K562 (cell line): ENCODE results near the gene VDAC1. TPM values are rescaled to one million over a fixed set of nuclear protein-coding genes. Genes with fewer than 3 reads are reported as not detected.

ENCODE experiments used
- ATAC-seq: fragments of 200-7000 bp; cut with Tn5 transposase; 3 replicates; pipeline ENCODE4 v1.9.1; 2020; ENCODE audit warnings: moderate library complexity
- BruUV-seq: library from RNA; stranded (reverse); fragments of 400-500 nt; replicated peaks from 2 replicates; lab custom pipeline; 2021; lab: Mats Ljungman, UMichigan
- CTCF ChIA-PET: fragments of 300-600 bp; formaldehyde crosslinking; extraction: SDS; loops from one replicate; lab custom pipeline; 2021; ENCODE audit warnings: low intra/inter-chr PET ratio; lab: Yijun Ruan, JAX
- POLR2A ChIA-PET: fragments of 300-600, 350-650 bp; sonication (Branson Sonifier 250); formaldehyde crosslinking; extraction: SDS; loops from one replicate; lab custom pipeline; 2021; ENCODE audit warnings: antibody characterized with exemption, inconsistent platforms; lab: Yijun Ruan, JAX
- DNase-seq, 4 experiments: peaks; one replicate each; pipeline versions ENCODE4 v3.0.0 to v3.0.0-alpha.2; 2011 to 2018; ENCODE audit warnings: low spot score in 3 of 4, mixed read lengths in 3 of 4; ENCODE audit errors: extremely low read depth in 1 of 4
- FAIRE-seq: peaks from 2 replicates; lab custom pipeline; 2011; peaks lifted over from hg19 to GRCh38; lab: Jason Lieb, UNC
- H2AFZ ChIP-seq: 2 replicates; pipeline ENCODE4 v1.6.0; 2011; ENCODE audit warnings: low read depth, low read length, control low read depth, inconsistent platforms
- H3K27ac ChIP-seq: fragments of 200-600 bp; 3 replicates; pipeline ENCODE4 v1.8.0; 2011; ENCODE audit warnings: low read depth, mild to moderate bottlenecking, control low read depth, inconsistent platforms, low read length, moderate library complexity, mixed read lengths; ENCODE audit errors: extremely low read depth
- H3K27me3 ChIP-seq, 2 experiments: fragments of 300-600 bp in 1 of 2; 2 replicates in 1 of 2; 3 replicates in 1 of 2; pipeline versions ENCODE4 v1.6.0 to v1.8.0; 2011; ENCODE audit warnings: inconsistent platforms in 2 of 2, low read length in 2 of 2, mild to moderate bottlenecking in 1 of 2, mixed read lengths in 1 of 2, moderate library complexity in 1 of 2; ENCODE audit not compliant: control insufficient read depth in 2 of 2, insufficient read depth in 2 of 2
- H3K36me3 ChIP-seq: fragments of 300-600 bp; 3 replicates; pipeline ENCODE4 v1.8.0; 2011; ENCODE audit warnings: mild to moderate bottlenecking, low read length, inconsistent platforms; ENCODE audit not compliant: control insufficient read depth, insufficient read depth
- H3K4me1 ChIP-seq, 2 experiments: fragments of 200-600 bp in 1 of 2; replicated peaks in 1 of 2; 2 replicates in 1 of 2; 3 replicates in 1 of 2; pipeline versions ENCODE4 v1.5.1 to v1.8.0; 2011; ENCODE audit warnings: inconsistent platforms in 2 of 2, low read length in 2 of 2, mild to moderate bottlenecking in 1 of 2, mixed read lengths in 1 of 2, moderate library complexity in 1 of 2; ENCODE audit not compliant: control insufficient read depth in 2 of 2, insufficient read depth in 2 of 2
- H3K4me2 ChIP-seq: 2 replicates; pipeline ENCODE4 v1.6.1; 2011; ENCODE audit warnings: low read length, control low read depth, inconsistent platforms, mixed read lengths; ENCODE audit not compliant: insufficient read depth
- H3K4me3 ChIP-seq: fragments of 200-600 bp; sonication (generic), shearing (Covaris generic); 2 replicates; pipeline ENCODE4 v1.5.1; 2016; ENCODE audit warnings: control low read depth, inconsistent platforms
- H3K79me2 ChIP-seq: fragments of 200-600 bp; 3 replicates; pipeline ENCODE4 v1.8.0; 2011; ENCODE audit warnings: low read length, inconsistent platforms; ENCODE audit not compliant: control insufficient read depth, insufficient read depth
- H3K9ac ChIP-seq, 2 experiments: 2 replicates each; pipeline versions ENCODE4 v1.6.0 to v1.6.1; 2011; ENCODE audit warnings: low read depth in 2 of 2, low read length in 2 of 2, control low read depth in 1 of 2, inconsistent platforms in 1 of 2, mild to moderate bottlenecking in 1 of 2, mixed read lengths in 1 of 2; ENCODE audit not compliant: insufficient read depth in 1 of 2
- H3K9me1 ChIP-seq: one replicate; pipeline ENCODE4 v1.6.0; 2011; ENCODE audit warnings: inconsistent platforms, mild to moderate bottlenecking, low read length, moderate library complexity; ENCODE audit not compliant: control insufficient read depth, insufficient read depth
- H3K9me3 ChIP-seq: replicated peaks from 2 replicates; pipeline ENCODE4 v1.5.1; 2011; ENCODE audit warnings: low read depth, low read length, inconsistent platforms; ENCODE audit not compliant: control insufficient read depth, insufficient read depth
- H4K20me1 ChIP-seq: replicated peaks from 2 replicates; pipeline ENCODE4 v1.6.1; 2011; ENCODE audit warnings: low read length, inconsistent platforms, mixed read lengths; ENCODE audit not compliant: control insufficient read depth, insufficient read depth
- LARP7 ChIP-seq: fragments of 450-650 bp; IDR thresholded peaks from 2 replicates; pipeline ENCODE4 v1.6.1; 2016
- MIER1 ChIP-seq: fragments of 450-650 bp; IDR thresholded peaks from 2 replicates; pipeline ENCODE4 v1.6.1; 2016; ENCODE audit warnings: antibody characterized with exemption, mild to moderate bottlenecking, low read depth
- POLR2AphosphoS2 ChIP-seq: IDR thresholded peaks from 2 replicates; pipeline ENCODE4 v1.6.1; 2012; ENCODE audit warnings: low read length, improper control_type of control experiment
- RBM17 ChIP-seq: fragments of 200-400 bp; formaldehyde crosslinking; IDR thresholded peaks from 2 replicates; pipeline ENCODE4 v1.6.1; 2017; ENCODE audit warnings: low read depth, mild to moderate bottlenecking, low read length, borderline replicate concordance
- SREBF1 ChIP-seq: fragments of 150-350 bp; IDR thresholded peaks from 2 replicates; pipeline ENCODE4 v1.6.1; 2014; ENCODE audit warnings: antibody characterized with exemption, low read depth, low read length, borderline replicate concordance
- WGBS: fragments of 100-300 bp; shearing (Covaris generic); methylation state at CpG from one replicate; pipeline ENCODE4 v1.1.6; 2016; ENCODE audit warnings: low coverage, mixed read lengths; ENCODE audit not compliant: insufficient coverage; ENCODE audit errors: missing lambda C conversion rate; 5-methylcytosine and 5-hydroxymethylcytosine counted together
- in situ Hi-C: fragments of 300-500 bp; cut with MboI; formaldehyde crosslinking; loops from 4 replicates; pipeline ENCODE4 v1.15.0; 2018; ENCODE audit warnings: inconsistent platforms, mixed read lengths
- intact Hi-C: fragments of 100-400 bp; cut with micrococcal nuclease; formaldehyde crosslinking; loops from 2 replicates; pipeline ENCODE4 v1.14.2; 2022
- polyA plus RNA-seq, 8 experiments: library from polyadenylated mRNA; depleted of rRNA in 4 of 8; stranded (reverse) in 5 of 8; unstranded in 3 of 8; fragments of >200 nt; fragmentation: Nextera tagmentation in 2 of 8; fragmentation: Illumina TruSeq in 1 of 8; extraction: Ambion mirVana in 2 of 8; extraction: Trizol in 1 of 8; gene quantifications; 2 replicates each; pipeline versions ENCODE4 v1.2.1 to v1.2.3, GENCODE V29; 2011 to 2014; ENCODE audit warnings: inconsistent platforms in 1 of 8, missing spikeins in 1 of 8
- total RNA-seq, 7 experiments: library from RNA; depleted of rRNA in 6 of 7; stranded (reverse); fragments of >200 nt in 6 of 7; fragmentation: Illumina TruSeq in 2 of 7; extraction: Trizol in 2 of 7; gene quantifications; 2 replicates each; pipeline versions ENCODE4 v1.2.1 to v1.2.3, GENCODE V29; 2011 to 2021; ENCODE audit warnings: low replicate concordance in 1 of 7
- TF ChIP-seq, protein P1 (sequence below), 3 experiments: fragments of 200-800 bp in 1 of 3; sonication (Bioruptor generic) in 1 of 3; sonication (generic) in 1 of 3; formaldehyde crosslinking in 1 of 3; IDR thresholded peaks; 2 replicates each; pipeline versions ENCODE4 v1.6.1 to v1.8.0; 2016 to 2022; ENCODE audit warnings: mild to moderate bottlenecking in 2 of 3, missing compliant biosample characterization in 2 of 3, missing genetic modification characterization in 2 of 3, missing genetic modification reagents in 1 of 3
- TF ChIP-seq, protein P2 (sequence below): sonication (generic); formaldehyde crosslinking; IDR thresholded peaks from 2 replicates; pipeline ENCODE4 v1.8.1; 2023; ENCODE audit warnings: mild to moderate bottlenecking, missing genetic modification reagents

VDAC1 gene
- total and polyA plus RNA-seq, 9 of the 15 experiments (the other 6 are each of a cell fraction or from before 2014, with no cell fraction given): 168 to 366 (median 293) TPM

DNA sequence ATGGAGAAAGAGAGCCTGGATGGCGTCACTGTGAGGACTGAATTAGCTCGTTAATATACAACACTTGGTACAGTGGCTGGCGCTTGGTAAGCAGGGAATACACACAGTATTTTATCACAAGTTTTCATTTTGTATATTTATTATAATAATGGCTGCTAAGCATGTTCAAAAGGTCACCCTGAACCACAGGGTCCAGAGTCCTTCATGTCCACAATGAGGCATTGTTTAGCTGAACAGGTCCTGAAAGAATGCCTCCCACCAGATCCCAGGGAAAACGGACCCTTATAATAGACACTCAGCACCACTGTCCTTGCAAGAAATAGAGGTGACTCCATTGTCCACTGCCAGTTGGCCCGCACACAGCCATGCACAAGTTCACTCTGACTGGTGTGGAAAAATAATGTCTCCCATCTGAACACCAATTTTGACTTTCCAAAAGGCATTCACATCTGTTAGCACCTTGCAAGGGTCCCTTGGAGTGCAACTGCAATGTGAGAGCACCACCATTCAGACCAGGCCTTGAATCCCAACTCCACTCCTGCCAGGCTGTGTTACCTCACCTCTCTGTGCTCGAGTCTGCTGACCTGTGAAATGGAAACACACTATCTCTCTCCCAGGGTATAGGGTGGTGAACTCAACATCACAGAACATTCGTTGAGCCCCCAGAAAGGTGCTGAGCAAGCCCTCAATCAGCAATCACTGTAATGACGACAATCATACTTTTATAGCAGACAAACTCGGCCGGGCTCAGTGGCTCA is 3.9 kb downstream of the VDAC1 start:
- Histone ChIP-seq H3K4me1 (peaks cover 35 to 50% of the 10 kb centered on the region in 2 experiments), H3K27ac (no peak overlapping the region), H3K27me3 (no peaks in the 10 kb centered on the region), H3K4me2 (no peak overlapping the region), H3K36me3 (peaks cover 47% of the 10 kb centered on the region), H3K9ac (peak overlapping the region in 1 of 2 experiments; percentile 85; a peak in 1 of 4 replicates), H3K9me1 (peaks cover 14% of the 10 kb centered on the region), H3K9me3 (no peaks in the 10 kb centered on the region), H3K79me2 (peaks cover 99% of the 10 kb centered on the region), H4K20me1 (peaks cover 48% of the 10 kb centered on the region), H2AFZ (no peak overlapping the region), H3K4me3 (no peak overlapping the region)
- 89% methylated on average over 10 of the region's 10 CpGs for WGBS
- no TSS peak for BruUV-seq
- in situ Hi-C loops (no loop called here), intact Hi-C loops (no loop called here)
- POLR2A ChIA-PET: interaction anchor here (0.8 to 1.0 kb wide), 3 partner anchors 17 to 47 kb away, joined by 3 read pairs; no protein-coding TSS in a partner anchor
- FAIRE-seq (no peak), ATAC-seq (no peak), DNase-seq (no peak)
- CTCF ChIA-PET: no interaction called here
- TF ChIP-seq, protein P1, sequence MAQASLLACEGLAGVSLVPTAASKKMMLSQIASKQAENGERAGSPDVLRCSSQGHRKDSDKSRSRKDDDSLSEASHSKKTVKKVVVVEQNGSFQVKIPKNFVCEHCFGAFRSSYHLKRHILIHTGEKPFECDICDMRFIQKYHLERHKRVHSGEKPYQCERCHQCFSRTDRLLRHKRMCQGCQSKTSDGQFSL (CRISPR knock-in tag; IDR thresholded peaks at IDR 0.05): no peak
- TF ChIP-seq, protein P1 (tag; IDR thresholded peaks at IDR 0.05): no peak
- TF ChIP-seq, protein P2, sequence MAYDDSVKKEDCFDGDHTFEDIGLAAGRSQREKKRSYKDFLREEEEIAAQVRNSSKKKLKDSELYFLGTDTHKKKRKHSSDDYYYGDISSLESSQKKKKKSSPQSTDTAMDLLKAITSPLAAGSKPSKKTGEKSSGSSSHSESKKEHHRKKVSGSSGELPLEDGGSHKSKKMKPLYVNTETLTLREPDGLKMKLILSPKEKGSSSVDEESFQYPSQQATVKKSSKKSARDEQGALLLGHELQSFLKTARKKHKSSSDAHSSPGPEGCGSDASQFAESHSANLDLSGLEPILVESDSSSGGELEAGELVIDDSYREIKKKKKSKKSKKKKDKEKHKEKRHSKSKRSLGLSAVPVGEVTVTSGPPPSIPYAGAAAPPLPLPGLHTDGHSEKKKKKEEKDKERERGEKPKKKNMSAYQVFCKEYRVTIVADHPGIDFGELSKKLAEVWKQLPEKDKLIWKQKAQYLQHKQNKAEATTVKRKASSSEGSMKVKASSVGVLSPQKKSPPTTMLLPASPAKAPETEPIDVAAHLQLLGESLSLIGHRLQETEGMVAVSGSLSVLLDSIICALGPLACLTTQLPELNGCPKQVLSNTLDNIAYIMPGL: no peak
- no peak for TF ChIP-seq RBM17
- TF ChIP-seq SREBF1: no peak
- TF ChIP-seq LARP7: no peak
- no peak for TF ChIP-seq MIER1
- TF ChIP-seq POLR2AphosphoS2: no peak
